Renal cortex interstitium (tissue), 11 donors: ENCODE results near the gene PPP1R9A. TPM values are rescaled to one million over a fixed set of nuclear protein-coding genes. Genes with fewer than 3 reads are reported as not detected.

ENCODE experiments used
- DNase-seq, 11 donors: peaks; one replicate each; pipeline ENCODE4 v3.0.0-alpha.2; 2013; ENCODE audit warnings: low read depth in 9 of 11, low spot score in 4 of 11; ENCODE audit errors: extremely low read depth in 1 of 11
- polyA plus RNA-seq, 3 donors: library from polyadenylated mRNA; unstranded; fragments of 120-200 nt; gene quantifications; one replicate each; pipeline ENCODE4 v1.2.1, GENCODE V29; 2013; ENCODE audit not compliant: insufficient read length in 3 of 3

PPP1R9A gene
- polyA plus RNA-seq, 3 donors, result 30.4 to 37.1 (median 32.7) TPM

DNA sequence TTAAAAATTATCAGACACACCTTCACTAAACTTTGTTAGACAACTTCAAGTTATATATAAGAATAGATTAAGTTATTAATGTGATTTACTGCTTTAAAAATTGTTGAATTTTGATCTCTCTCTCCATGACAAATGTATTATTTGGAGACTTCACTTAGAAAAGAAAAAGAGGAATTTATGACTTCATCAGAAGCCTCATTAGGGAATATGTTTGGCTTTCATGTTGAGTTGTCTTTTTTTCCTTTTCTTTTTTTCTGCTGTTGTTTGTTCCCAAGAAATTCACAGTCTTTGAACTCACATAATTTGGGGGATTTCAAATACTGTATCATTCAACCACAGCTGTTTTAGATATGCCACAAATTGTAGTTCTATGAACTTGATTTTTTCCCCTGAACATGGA lies 149.5 kb downstream of the PPP1R9A start:
- no peak for DNase-seq

DNA sequence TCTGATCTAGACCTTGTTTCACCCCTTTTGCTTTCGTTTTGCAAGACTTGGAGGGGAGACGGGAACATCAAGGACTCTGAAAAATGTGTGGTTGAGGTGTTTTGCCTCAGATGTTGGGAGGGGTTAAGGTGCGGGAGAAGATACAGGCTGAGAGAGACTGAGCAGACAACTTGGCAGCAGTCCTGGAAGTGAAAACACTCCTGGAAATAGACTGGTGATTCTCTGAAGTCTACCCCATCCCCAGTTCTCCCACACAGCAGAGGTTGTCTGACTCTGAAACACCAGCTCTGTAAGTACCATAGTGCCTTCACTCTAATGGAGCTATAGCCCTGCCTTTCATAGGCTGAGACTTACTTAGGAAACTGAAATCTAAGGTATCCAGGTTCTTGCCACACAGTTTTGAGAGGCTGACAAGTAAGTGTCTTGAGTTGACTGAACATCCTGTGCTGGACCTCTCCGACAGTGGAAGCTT lies 152.5 kb downstream of the PPP1R9A start:
- DNase-seq, result no peak

DNA sequence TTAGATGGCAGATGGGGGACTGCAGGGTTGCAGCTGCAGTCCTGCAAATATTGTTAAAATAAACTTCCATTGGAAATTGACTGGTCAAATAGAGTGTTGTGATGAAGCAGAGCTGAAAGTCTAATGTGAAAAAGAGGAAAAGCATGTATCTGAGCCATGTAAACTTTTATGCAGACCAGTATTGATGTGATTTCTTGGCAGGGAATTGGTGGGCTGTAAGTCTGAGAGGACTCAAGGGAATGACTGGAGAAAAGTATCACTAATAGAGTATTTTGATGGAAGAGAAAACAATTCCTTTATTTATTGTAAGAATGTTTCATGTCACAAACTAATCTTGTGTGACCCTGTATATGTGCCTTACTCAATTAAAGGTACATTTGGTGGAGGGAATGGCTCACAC lies 155.5 kb downstream of the PPP1R9A start:
- no peak for DNase-seq

DNA sequence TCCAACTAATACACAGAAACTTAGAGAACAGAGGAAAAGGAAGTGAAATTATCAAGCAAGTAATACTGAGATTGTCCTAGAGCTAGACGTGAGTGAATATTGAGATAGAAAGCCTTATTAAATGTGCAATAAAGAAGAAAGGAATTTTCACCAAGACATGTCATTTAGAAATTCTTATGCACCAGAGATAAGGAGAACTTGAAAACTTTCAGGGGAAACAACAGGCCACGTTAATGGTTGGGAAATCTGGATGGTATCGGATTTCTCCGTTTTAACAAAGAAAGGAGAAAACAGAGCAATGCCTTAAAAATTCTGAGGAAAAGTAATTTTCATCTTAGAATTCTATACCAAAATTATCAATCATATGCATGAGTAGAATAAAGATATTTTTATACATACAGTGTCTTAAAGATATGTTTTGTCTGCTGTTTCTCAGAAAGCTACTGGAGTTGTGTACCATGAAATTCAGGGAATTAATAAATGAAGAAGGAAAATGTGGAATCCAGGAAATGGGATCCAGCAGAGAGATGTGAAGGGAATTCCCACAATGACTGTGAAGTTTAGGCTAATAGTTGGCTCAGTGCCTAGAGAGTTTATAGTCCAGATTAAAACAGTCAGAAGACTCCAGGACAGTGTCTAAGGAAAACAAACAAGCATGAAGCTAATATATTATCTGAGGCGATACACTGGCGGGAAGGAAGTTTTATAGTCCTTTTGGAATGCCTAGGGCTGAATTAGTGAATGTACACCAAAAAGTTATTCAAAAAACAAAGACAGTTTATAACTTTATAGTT lies 159.5 kb downstream of the PPP1R9A start:
- DNase-seq, result peak; percentile 38 to 86 (median 61)

DNA sequence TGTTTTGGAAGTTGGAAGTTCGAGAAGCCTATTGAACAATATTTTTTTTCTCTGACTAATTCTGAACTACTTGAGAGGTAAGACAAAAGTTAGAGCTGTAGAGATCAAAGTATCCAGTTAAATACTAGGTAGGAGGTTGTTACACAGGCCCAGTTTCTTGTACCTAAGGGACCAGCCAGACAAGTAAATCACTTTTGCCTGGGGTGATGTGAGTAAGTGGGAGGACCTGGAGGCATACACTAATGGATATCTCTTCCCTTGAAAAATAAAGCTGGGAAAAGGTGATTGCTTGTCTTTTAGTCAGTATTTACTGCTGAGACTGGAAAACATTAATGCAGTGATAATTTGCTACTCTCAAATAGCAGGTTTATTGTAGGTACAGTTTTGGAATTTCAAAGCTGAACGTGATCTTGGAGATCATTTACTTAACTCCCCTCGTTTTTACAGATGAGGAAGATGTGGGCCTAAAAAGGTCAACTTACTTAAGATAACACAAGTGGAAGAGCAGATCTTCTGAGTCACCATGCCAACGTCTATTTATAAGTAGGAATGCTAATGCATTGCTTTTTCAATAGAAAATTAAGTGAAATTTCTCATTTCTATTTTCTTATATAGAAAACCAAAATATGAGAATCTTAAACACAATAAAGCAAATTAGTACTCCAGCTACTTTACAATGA lies 181.3 kb downstream of the PPP1R9A start:
- DNase-seq, result no peak

DNA sequence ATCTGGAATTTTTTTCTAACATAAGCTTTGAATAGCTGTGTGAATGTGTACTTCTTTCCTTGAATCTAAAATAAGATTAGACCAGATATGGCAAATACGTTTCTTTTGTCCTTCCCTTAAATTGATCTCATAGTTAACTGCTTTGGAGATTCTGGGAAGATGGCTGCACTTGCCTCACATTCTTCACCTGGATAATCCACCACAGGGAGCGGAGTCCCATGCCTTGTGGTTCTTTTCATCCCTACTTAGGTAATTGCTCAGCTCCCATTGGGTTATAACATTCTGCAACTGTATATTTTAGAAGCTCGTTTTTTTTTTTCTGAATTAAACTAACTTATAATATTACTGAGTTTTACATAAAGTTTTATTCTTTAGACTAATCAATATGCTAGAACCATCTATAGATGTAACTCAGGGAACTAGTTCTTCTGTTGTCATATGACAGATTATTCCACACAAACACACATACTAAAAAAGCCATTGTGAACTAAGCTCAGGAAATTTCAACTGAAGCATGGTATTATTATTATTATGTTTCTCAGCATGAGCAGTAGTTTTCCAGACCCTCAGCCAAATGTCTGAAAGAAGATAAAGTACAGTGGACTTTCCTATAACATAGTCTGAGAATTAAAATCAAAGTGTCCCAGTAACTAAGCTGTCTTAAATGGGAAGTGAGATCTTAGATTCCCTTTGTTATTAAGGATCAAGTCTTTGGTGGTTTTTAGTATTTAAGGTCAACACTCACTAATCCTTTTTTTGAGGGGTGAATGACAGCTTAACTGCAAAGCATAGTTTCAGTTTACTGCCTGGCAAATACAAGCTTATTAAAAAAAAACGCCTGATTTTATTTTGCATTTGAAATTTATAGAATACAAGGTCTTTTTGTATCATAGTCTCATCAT lies 182.3 kb downstream of the PPP1R9A start:
- DNase-seq, result no peak

DNA sequence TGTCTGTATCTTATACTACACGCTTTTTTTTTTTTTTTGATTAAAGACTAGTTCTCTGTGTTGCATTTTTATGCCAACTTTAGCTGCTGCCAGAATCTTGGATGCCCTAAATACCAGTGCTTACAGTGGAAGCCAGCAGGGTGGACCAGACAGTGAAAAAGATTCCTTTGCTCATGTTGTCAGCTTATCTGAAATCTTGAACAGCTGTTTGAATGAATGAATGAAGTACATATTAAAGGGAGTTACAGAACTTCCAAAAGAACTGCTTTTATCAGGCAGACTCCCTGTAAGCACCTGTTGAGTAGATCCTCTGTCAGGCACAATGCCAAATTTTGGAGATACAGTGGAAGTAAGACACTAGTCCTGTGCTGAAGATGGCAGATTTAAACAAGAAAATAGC lies 184.9 kb downstream of the PPP1R9A start:
- no peak for DNase-seq

DNA sequence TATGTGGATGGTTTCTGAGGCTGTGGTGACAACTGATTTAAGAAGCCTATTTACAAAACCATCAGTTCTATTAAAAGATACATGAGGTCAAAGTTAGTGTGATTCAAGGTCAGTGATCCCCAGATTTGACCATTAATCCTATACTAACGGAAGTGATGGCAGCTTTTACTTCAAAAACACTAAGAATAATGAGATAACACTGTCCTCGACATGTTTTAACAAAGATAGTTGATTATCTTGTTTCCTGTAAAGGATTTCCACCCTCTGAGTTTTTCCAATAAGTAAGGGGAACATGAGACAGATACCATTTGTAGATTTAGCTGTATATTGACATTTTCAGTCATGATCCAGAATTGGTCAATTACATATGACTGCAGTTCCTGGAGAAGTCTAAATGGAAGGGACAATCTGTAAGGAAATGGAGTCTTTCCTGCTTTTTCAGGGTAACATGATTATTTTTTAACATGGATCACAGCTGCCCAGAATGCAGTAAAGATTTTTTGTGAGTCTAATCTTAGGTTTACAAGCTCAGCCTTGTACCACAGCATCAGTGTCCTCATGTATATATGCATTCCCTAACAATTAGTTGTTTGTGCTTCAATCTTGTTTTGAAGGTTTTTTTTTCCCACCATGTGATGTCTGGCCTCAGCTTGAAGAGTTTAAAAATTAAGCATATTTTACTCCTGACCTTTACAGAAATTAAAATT lies 188.0 kb downstream of the PPP1R9A start:
- no peak for DNase-seq

DNA sequence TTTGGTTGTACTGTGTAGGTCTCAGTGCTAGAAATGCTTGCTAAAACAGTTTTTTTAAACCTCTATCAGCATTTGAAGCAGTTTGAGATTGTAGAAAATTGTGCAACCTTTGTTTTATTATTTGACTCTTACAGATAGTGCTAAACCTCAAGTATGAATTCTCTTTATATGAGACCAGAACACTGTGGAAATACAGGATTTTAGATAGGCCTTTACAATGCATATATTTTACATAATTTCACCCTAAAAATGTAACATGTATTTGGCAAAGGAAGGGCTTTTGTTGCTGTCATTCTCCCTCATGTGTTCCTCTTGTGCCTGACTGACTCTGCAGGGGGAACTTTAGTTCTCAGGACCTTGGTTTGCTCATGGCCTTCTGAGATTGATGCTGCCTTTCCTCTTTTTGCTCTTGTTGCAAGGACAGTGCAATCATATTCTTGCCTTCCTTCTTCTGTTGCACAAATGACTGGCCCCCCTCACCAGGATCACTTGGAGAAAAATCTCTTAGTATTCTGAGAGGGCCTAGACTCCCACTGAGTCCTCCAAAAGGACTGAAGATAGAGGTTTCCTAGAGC lies 188.7 kb downstream of the PPP1R9A start:
- no peak for DNase-seq

DNA sequence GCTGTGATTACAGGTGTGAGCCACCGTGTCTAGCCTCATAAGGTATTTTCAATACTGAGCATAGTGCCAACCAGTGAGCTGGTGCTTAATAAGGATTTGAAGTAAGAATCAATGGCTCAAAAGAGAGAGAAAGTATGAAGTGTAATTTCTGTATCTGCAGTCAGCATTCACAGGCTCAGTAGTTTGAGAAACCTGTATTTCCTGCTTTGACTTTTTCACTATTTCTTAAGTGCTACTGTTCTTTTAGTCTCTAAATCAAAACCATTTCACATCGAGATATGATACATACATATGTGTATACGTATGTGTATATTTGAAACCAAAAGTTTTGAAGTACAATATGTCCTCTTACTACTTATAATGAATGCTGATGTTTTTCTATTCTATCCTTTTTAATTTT lies 189.9 kb downstream of the PPP1R9A start:
- DNase-seq, result no peak

DNA sequence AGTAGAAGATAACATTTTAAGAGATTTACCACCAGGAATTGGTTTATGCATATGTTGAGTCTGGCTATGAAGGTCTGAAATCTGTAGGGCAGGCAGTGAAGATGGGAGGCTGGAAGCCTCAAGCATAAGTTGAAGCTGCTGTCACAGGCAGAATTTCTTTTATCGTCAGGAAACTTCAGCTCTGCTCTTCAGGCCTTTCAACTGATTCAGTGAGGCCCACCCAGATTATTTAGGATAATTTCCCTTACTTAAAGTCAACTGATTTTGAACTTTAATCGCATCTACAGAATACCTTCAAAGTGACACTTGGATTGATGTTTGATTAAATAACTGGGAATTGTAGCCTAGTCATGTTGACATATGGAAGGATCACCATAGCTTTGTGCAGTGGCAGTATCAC lies 190.5 kb downstream of the PPP1R9A start:
- DNase-seq, result no peak

DNA sequence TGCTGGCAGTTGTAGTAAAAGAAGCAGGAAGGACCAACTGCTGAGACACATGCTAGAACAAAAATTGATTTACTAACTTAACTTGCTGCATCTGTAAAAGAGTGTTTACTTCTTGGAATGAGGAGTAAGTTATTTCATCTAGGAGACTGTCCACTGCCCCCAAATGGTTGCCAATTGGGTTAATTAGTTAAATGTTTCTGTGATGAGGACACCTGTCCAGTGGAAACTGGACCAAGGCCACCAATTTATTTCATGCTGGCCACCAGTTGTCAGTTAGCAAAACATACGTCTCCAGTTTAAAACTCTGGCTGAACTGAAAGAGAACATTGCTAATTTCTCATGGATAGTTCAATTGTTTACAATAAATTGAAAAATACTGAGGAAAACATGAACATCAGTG lies 191.7 kb downstream of the PPP1R9A start:
- no peak for DNase-seq

DNA sequence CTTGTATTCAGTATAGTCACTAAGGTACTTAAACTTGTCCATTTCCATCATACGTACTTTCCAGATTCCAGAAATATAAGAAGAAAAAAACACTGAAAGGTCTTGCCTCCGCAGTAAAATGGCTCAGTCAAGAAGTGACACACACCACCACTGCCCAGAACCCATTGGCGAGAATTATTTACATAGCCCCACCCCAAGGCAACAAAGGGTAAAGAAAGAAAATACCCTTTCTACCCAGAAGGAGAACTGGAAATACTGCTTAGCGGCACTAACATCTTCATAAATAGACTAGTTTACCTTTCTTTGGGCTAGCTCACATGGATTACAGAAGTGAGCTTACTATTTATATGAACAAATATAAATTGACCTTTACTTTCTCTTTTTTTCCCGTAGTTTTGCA lies 194.0 kb downstream of the PPP1R9A start:
- DNase-seq, result no peak

DNA sequence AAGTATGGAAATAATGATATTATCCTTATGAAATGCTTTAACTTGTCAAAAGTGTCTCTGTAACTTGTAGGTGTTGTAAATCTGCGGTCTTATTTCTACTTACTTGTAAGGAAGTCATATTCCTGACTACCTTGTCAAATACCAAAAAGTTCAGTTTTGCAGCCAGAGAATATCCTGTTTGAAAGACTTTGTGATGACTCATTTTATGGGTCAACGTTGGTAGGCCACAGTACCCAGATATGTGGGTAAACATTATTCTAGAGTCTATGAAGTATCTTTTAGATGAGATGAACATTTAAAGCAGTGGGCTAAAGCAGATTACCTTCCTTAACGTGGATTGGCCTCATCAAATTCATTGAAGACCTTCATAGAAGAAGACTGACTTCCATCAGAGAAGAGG lies 195.3 kb downstream of the PPP1R9A start:
- no peak for DNase-seq

DNA sequence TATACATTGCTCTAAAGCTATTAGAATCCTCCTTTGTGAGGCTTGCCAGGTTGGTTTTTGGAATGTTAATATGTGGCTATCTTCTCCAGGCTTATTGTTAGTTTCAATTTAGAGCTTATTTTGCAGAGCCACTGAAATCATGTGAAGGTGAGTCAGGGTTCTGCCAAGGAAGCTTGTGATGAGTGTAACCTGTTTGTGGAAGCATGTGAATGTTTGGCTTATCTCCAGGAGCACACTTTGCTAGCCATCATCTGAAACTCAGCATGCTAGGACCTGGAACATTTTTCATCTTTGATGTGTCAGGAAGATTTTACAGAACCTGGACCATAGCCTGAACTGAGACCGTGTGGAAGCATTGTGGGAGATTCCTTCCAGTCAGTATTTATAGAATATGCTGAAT lies 197.3 kb downstream of the PPP1R9A start:
- DNase-seq, result no peak

DNA sequence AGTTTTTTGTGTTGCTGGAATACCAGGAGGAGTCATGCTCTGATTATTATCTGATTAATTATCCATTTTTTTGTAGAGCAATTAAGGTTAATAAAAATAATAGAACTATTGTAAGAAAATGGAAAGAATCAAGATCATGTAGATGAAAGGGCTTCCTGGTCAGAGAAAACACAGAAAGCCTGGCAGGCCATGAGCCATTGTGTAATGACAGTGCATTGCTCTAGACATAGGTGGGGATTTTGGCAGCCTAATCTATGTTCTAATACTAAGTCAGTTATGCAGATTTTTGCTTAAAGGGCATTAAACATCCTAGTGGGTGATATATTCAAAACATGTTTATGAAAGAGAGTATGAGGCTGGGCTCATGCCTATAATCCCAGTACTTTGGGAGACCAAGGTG lies 198.2 kb downstream of the PPP1R9A start:
- DNase-seq, result no peak

DNA sequence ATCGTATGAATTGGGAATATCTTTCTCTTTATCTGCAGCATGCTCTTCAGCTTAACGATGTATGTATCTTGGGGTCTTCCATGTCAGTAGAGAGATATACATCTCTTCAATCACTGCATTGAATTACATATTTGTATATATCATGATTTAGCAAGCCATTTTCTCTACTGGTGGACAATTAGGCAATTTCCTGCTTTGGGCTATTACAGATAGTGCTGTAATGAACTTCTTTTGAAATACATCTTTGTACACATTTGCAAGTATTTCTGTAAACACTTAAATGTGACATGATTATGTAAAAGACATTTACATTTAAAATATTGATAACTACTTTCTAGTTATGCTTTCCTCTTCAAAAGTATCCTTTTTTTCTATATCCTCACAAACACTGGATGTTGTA lies 199.0 kb downstream of the PPP1R9A start:
- DNase-seq, result no peak

DNA sequence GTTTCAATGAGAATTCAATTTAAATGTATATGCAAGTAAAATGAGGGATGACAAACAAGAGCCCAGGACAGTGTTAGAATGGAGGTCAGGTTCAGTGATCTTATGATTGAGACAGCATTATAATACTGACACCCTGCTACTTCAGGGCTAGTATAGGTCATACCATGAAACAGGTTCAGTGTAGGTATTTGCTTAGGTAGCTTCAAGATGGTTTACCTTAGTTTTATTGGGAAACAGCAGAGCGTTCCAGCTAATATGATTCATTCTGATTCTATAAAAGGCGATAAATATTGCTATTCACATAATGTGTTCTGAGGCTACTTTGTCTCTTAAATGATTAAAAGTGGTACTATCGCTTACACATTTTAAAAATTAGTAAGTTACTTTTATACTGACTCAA lies 203.3 kb downstream of the PPP1R9A start:
- no peak for DNase-seq

DNA sequence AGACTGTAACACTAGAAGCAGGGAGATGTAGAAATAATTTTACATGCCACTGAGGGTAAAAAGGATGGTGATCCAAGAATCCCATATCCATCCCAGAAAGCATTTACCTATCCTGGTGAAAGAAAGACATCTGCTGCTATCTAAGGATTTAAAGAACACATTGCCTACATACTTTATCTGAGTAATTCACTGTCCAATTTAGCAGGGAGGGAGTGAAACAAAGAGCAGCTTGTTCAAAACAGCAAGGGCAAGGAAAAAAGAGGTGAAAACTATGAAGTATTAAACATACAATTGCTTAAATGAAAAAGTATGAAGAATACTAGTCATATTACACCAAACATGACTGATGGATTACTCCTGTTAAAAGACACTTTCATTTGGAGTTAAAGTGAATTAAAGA lies 206.2 kb downstream of the PPP1R9A start:
- no peak for DNase-seq
